Measurements from ENCODE around the gene RANBP3.
"Not testable (repeated sequence)": the region's sequence is repeated elsewhere in the genome, so short reads cannot be mapped to it uniquely, and the experiment has no call there.

RANBP3 gene

GRCh38 chr19:6006896-6007295 lies 29.0 kb upstream of the RANBP3 start:
- no peak for DNase-seq

DNA sequence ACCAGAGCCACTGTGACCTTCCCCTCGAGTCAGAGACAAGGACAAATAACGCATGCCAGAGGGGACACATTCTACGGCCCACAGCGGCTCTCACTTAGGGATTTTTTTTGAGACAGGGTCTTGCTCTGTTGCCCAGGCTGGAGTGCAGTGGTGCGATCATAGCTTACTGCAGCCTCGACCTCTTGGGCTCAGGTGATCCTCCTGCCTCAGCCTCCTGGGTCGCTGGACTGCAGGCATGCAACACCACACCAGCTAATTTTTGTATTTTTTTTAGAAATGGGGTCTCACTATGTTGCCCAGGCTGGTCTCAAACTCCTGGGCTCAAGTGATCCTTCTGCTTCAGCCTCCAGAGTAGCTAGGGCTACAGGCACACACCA lies 28.1 kb upstream of the RANBP3 start:
- DNase-seq = not testable (repeated sequence)

DNA sequence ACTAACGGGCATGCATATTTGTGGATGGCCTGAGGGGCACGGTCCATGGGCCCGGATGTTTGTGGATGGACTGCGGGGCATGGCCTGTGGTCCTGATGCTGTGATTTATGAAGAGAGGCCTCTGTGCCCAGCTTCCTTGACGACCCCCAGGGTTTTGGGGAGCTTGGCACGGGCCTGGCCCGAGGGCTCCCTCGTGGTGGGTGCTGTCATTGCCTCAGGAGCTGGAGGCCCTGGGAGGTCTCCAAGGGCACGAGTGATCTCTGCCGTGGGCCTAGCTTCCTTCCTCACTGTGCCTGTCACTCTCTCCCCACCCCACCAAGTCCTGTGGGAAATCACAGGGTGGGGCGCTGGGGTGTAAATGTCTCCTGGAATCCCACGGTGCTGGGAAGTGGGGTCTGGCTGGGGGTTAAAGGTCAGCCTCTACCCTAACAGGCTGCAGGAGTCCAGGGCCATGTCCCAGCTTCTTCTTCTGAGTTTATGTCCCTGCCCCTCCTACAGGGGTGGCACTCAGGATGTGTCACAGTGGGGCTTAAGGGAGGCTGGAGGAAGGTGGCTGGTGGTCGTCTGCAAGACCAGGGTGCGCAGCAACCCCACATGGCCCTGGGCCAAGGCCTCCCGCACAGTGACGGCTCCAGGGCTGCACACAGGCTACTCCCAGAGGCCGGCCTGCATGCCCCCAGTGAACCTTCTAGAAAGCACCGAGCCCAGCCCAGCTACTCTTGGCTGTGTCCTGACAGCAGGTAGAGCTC lies 27.6 kb upstream of the RANBP3 start:
- DNase-seq = no peak

DNA sequence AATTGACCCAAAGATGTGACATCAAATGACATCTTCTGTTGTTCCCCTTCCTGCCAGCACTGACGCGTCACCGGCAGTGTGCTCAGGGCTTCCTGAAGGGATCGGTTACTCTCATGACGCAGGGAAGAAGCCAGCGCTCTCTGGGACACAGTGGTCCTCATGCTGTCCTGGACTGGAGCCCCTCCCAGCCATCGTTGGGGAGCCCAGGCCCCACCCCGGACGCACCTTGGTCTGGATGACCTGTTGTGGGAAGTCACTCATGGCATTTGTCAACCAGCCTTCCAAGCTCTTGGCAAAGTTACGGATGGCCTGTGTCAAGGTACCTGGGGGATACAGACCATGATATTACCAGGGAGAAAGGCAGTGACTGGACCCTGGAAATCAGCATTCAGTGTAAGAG lies 26.0 kb upstream of the RANBP3 start:
- no peak for DNase-seq

GRCh38 chr19:6002591-6002990 lies 24.7 kb upstream of the RANBP3 start:
- no peak for DNase-seq

DNA sequence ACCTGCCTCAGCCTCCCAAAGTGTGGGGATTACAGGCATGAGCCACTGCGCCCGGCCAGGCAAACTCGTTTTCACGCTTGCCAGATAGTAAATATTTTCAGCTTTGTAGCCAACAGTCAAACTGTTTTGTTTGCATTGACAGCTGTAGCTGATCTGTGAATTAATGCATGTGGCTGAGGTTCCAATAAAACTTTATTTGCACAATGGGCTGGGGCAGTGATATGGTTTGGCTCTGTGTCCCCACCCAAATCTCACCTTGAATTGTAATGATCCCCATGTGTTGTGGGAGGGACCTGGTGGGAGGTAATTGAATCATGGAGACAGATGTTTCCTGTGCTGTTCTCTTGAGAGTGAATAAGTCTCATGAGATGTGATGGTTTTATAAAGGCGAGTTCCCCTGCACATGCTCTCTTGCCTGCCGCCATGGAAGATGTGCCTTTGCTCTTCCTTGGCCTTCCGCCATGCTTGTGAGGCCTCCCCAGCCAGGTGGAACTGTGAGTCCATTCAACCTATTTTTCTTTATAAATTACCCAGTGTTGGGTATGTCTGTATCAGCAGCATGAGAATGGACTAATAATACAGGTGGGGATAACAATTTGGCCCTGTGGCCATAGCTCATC lies 22.4 kb upstream of the RANBP3 start:
- no peak for DNase-seq

DNA sequence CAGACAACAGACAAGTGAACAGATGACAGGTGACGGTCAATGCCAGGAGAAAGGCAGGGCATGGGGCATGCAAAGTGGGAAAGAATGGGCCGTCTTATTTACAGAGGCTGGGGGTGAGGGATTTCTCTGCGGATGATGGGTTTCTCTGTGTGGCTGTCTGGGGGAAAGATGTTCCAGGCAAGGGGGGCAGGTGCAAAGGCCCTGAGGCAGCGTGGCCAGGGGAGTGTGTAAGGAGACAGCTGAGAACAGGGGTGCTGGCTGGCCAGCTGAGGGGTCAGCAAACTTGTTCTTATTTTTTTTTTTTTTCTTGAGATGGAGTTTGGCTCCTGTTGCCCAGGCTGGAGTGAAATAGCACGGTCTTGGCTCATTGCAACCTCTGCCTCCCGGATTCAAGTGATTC lies 21.8 kb upstream of the RANBP3 start:
- DNase-seq = no peak

GRCh38 chr19:5997371-5997770 lies 19.4 kb upstream of the RANBP3 start:
- DNase-seq = no peak

GRCh38 chr19:5996623-5997320 lies 18.8 kb upstream of the RANBP3 start:
- no peak for DNase-seq

DNA sequence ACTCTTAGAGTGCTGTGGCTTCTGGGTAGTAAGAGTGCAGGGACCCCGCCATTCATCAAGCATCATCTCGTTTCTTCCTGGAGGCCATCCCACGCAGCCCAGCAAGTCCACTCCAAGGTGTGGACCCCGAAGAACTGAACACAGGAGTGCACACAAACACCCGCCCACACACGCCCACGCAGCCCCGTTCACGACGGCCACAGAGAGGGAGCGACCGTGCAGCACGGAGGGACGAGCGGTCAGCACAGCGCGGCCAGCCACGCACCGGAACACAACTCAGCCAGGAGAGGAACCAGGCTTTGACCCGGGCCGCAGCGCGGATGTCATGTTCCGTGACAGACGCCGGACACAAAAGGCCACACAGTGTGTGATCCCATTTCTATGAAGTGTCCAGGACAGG lies 18.2 kb upstream of the RANBP3 start:
- DNase-seq = no peak

DNA sequence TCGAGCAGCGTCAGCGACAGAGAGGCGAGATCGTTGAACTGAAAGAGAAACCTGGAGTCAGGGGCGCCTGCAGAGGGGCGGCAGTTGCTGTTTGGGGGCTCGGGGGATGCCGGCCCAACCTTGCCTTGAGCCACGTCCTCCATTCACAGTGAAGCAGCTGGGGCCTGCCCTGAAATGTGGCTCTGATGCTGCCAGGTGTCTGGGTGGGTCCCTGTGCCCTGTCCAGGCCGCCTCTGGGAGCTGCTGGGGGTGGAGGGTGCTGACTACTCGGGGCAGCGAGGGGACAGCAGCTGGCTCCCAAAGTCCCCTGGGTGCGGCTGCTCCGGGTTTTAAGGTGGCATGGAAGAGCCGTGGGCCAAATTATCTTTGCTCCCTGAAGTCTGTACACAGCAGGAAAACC lies 17.7 kb upstream of the RANBP3 start:
- DNase-seq = no peak

DNA sequence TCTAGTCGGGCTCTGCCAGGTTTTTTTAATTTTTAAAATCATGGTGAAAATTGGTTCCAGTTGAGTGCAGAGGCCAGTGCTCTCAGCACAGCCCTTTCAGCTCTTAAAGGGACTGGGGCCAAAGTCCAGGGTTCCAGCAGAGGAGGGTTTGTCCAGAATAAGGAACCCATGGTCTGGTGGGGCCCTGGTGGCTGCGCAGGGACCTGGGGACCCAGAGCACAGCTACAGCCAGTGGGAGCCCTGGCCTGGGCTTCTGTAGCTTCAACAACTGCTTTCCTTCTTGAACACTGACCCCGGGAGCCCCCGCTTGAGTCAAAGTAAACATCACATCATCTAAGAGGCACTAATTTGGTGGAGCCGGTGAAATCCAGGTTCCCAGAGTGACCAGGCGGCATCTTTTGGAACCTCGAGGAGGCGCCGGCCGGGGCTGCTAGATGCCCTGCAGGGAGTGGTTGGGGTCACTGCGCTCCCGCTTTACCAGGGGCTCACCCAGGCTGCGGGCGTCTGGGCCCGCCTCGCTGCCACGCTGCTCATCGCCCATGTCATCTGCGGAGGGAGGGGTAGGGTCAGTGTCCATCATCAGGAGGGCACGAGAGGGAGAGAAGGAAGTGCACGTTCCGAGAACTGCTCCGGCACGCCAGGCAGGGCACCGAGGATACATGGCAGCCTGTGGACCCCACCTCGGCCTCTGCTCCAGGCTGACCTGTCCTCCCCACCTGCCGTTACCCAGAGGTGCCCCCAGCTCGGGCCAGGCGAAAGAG lies 16.6 kb upstream of the RANBP3 start:
- no peak for DNase-seq

- no peak for DNase-seq
Measured at GRCh38 chr19:5993648-5994358, 15.9 kb upstream of the RANBP3 start.

- DNase-seq = no peak
Measured at GRCh38 chr19:5993201-5993600, 15.3 kb upstream of the RANBP3 start.

GRCh38 chr19:5992756-5993155 lies 14.8 kb upstream of the RANBP3 start:
- DNase-seq = no peak

GRCh38 chr19:5991244-5991838 lies 13.4 kb upstream of the RANBP3 start:
- no peak for DNase-seq

- no peak for DNase-seq
Measured at GRCh38 chr19:5990289-5990797, 12.4 kb upstream of the RANBP3 start.

DNA sequence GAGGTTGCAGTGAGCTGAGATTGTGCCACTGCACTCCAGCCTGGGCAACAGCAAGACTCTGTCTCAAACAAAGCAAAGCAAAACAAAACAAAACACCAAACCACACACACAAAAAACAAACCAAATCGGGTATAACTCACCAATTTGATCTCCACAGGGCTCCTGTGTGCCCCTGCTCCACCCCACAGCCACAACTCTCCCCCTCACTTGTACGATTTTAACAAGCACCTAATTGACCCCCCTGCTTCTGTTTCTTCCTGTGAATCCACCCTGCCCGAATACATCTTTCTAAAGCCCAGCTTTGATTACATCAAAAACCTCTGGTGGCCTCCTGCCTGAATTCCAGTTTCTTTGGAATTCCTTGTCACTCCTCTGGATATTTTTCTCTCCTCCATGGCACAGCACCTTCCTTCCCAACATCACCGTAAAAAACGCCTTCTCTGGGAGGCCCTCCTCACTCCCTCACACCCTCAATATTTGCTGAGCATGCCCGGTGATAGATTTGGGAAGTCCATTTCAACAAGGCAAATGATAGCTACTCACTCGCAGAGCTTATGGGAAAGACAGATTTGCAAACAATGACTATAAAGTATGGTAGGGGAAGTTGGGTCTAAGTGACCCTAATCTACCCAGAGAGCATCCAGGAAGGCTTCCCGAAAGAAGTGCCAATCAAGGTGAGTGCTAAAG lies 11.6 kb upstream of the RANBP3 start:
- no peak for DNase-seq

- peak; percentile 10 for DNase-seq
Measured at GRCh38 chr19:5988517-5989387, 10.8 kb upstream of the RANBP3 start.

- DNase-seq = peak; percentile 68
Measured at GRCh38 chr19:5987077-5987818, 9.3 kb upstream of the RANBP3 start.
